Measurements from ENCODE around the gene COX5B. TPM values are rescaled to one million over a fixed set of nuclear protein-coding genes. Genes with fewer than 3 reads are reported as not detected.

Gene COX5B
- total and polyA plus RNA-seq, 9 of the 15 experiments (the other 6 are each of a cell fraction or from before 2014, with no cell fraction given), result 154 to 1,424 (median 487) TPM

DNA sequence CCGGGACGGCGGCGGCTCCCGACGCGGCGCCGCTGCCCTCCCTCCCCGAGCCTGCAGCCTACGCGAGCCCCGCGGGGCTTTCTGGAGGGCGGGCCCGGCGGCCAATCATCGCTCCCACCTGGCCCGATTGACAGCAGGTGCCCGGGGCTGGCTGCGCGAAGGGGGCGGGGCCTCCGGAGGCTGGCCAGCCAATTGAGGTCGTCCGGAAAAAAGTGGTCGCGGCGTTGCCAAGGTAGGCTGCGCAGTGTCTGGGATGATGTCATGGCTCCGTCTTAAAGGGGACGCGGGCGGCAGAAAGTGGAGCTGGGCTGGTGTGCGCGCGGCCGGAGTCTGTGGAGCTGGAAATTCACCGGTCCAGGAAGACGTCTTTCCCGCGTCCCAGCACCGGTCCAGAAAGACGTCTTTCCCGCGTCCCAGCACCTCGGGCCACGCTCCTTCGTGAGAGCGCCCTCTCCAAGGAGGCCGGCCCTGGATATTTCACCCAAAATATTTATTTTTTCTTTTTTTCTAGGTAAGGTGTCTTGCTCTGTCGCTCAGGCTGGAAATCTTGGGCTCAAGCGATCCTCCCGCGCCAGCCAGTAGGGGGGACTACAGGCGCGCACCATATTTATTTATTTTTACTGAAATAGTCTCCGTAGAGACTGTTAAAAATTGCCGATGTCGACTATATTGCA lies 18.2 kb downstream of the COX5B start, which contains the start of gene ACTR1B (continued):
- TF ChIP-seq, protein P1, sequence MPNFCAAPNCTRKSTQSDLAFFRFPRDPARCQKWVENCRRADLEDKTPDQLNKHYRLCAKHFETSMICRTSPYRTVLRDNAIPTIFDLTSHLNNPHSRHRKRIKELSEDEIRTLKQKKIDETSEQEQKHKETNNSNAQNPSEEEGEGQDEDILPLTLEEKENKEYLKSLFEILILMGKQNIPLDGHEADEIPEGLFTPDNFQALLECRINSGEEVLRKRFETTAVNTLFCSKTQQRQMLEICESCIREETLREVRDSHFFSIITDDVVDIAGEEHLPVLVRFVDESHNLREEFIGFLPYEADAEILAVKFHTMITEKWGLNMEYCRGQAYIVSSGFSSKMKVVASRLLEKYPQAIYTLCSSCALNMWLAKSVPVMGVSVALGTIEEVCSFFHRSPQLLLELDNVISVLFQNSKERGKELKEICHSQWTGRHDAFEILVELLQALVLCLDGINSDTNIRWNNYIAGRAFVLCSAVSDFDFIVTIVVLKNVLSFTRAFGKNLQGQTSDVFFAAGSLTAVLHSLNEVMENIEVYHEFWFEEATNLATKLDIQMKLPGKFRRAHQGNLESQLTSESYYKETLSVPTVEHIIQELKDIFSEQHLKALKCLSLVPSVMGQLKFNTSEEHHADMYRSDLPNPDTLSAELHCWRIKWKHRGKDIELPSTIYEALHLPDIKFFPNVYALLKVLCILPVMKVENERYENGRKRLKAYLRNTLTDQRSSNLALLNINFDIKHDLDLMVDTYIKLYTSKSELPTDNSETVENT (CRISPR knock-in tag; IDR thresholded peaks at IDR 0.05), result peak; percentile 34; the same call in 1 of the 2 replicates
- peak; percentile 84 for TF ChIP-seq ZNF316 (IDR thresholded peaks at IDR 0.05)
- peak; percentile 46; the same call in 1 of the 2 replicates for TF ChIP-seq FOXM1 (IDR thresholded peaks at IDR 0.05; ENCODE audit: low read depth)
- TF ChIP-seq FOXM1 (CRISPR knock-in tag; IDR thresholded peaks at IDR 0.05; ENCODE audit: low read depth), result no peak
- peak; percentile 50; the same call in 1 of the 2 replicates for TF ChIP-seq NFATC3 (IDR thresholded peaks at IDR 0.05)
- TF ChIP-seq ESRRA (IDR thresholded peaks at IDR 0.05; ENCODE audit: borderline replicate concordance, low read depth), result peak; percentile 49; the same call in 1 of the 2 replicates
- TF ChIP-seq RFX1 (IDR thresholded peaks at IDR 0.05), result peak; percentile 85
- 0 out of 2 replicates have a peak, but pooled peaks have one; percentile 43 for TF ChIP-seq SMAD4 (CRISPR knock-in tag; conservative IDR thresholded peaks at IDR 0.05)
- no peak for TF ChIP-seq PHTF2 (CRISPR knock-in tag; IDR thresholded peaks at IDR 0.05)
- TF ChIP-seq HNRNPUL1 (IDR thresholded peaks at IDR 0.05; ENCODE audit: low read length), result no peak
- TF ChIP-seq HDGF (IDR thresholded peaks at IDR 0.05), result no peak
- no peak for TF ChIP-seq FOXA3 (CRISPR knock-in tag; conservative IDR thresholded peaks at IDR 0.05 in 1 of 2, IDR thresholded peaks at IDR 0.05 in 1 of 2)
- TF ChIP-seq, protein P2, sequence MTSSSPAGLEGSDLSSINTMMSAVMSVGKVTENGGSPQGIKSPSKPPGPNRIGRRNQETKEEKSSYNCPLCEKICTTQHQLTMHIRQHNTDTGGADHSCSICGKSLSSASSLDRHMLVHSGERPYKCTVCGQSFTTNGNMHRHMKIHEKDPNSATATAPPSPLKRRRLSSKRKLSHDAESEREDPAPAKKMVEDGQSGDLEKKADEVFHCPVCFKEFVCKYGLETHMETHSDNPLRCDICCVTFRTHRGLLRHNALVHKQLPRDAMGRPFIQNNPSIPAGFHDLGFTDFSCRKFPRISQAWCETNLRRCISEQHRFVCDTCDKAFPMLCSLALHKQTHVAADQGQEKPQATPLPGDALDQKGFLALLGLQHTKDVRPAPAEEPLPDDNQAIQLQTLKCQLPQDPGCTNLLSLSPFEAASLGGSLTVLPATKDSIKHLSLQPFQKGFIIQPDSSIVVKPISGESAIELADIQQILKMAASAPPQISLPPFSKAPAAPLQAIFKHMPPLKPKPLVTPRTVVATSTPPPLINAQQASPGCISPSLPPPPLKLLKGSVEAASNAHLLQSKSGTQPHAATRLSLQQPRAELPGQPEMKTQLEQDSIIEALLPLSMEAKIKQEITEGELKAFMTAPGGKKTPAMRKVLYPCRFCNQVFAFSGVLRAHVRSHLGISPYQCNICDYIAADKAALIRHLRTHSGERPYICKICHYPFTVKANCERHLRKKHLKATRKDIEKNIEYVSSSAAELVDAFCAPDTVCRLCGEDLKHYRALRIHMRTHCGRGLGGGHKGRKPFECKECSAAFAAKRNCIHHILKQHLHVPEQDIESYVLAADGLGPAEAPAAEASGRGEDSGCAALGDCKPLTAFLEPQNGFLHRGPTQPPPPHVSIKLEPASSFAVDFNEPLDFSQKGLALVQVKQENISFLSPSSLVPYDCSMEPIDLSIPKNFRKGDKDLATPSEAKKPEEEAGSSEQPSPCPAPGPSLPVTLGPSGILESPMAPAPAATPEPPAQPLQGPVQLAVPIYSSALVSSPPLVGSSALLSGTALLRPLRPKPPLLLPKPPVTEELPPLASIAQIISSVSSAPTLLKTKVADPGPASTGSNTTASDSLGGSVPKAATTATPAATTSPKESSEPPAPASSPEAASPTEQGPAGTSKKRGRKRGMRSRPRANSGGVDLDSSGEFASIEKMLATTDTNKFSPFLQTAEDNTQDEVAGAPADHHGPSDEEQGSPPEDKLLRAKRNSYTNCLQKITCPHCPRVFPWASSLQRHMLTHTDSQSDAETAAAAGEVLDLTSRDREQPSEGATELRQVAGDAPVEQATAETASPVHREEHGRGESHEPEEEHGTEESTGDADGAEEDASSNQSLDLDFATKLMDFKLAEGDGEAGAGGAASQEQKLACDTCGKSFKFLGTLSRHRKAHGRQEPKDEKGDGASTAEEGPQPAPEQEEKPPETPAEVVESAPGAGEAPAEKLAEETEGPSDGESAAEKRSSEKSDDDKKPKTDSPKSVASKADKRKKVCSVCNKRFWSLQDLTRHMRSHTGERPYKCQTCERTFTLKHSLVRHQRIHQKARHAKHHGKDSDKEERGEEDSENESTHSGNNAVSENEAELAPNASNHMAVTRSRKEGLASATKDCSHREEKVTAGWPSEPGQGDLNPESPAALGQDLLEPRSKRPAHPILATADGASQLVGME (CRISPR knock-in tag; IDR thresholded peaks at IDR 0.05), result no peak
- peak; percentile 81 for TF ChIP-seq ZNF384 (IDR thresholded peaks at IDR 0.05; ENCODE audit: low read depth, low read length)
- TF ChIP-seq, protein P3, sequence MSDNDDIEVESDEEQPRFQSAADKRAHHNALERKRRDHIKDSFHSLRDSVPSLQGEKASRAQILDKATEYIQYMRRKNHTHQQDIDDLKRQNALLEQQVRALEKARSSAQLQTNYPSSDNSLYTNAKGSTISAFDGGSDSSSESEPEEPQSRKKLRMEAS (CRISPR knock-in tag; IDR thresholded peaks at IDR 0.05), result peak; percentile 39
- TF ChIP-seq TEAD2 (tag; IDR thresholded peaks at IDR 0.05), result no peak
- no peak for TF ChIP-seq ZNF436 (CRISPR knock-in tag; IDR thresholded peaks at IDR 0.05)
- TF ChIP-seq NR4A1 (CRISPR knock-in tag; IDR thresholded peaks at IDR 0.05), result no peak
- no peak for TF ChIP-seq NR4A1 (tag; IDR thresholded peaks at IDR 0.05)
- TF ChIP-seq, protein P4, sequence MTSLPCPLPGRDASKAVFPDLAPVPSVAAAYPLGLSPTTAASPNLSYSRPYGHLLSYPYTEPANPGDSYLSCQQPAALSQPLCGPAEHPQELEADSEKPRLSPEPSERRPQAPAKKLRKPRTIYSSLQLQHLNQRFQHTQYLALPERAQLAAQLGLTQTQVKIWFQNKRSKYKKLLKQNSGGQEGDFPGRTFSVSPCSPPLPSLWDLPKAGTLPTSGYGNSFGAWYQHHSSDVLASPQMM (CRISPR knock-in tag; IDR thresholded peaks at IDR 0.05), result no peak
- TF ChIP-seq RFX7 (CRISPR knock-in tag; IDR thresholded peaks at IDR 0.05), result no peak
- TF ChIP-seq KAT7 (CRISPR knock-in tag; IDR thresholded peaks at IDR 0.05; ENCODE audit: borderline replicate concordance), result peak; percentile 62; the same call in 1 of the 2 replicates

All from K562 (cell line).